Dermis microvascular lymphatic vessel endothelial cell (primary cell): Measurements from ENCODE around the gene ENTPD8. TPM values are rescaled to one million over a fixed set of nuclear protein-coding genes. Genes with fewer than 3 reads are reported as not detected.

Experiments used
- DNase-seq, 2 donors: peaks; one replicate each; pipeline versions ENCODE4 v3.0.0 to v3.0.0-alpha.2; 2010; ENCODE audit warnings: low read depth in 2 of 2
- total RNA-seq: library from RNA; depleted of rRNA; stranded (reverse); fragments of >200 nt; gene quantifications from 2 replicates; pipeline ENCODE4 v1.2.1, GENCODE V29; 2014

Gene ENTPD8
- total RNA-seq, 1 donor from 2014 or later, result 0.26 TPM

DNA sequence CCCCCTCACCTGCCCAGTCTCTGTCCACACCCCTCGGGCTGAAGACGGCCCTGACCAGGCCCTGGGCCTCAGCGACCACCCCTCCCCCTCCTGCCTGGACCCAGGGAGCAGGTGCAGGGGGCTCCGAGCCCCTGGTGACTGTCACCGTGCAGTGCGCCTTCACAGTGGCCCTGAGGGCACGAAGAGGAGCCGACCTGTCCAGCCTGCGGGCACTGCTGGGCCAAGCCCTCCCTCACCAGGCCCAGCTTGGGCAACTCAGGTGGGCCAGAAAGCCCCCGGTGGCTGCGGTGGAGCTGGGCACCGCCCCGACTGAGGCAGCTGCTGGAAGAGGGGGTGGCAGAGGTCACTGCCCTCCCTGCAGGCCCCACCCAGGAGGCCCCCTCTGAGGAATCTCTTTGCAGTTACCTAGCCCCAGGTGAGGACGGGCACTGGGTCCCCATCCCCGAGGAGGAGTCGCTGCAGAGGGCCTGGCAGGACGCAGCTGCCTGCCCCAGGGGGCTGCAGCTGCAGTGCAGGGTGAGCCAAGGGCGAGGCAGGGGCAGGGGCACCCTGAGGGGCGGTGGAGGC, 7.7 kb downstream of the ENTPD8 start:
- no peak for DNase-seq

DNA sequence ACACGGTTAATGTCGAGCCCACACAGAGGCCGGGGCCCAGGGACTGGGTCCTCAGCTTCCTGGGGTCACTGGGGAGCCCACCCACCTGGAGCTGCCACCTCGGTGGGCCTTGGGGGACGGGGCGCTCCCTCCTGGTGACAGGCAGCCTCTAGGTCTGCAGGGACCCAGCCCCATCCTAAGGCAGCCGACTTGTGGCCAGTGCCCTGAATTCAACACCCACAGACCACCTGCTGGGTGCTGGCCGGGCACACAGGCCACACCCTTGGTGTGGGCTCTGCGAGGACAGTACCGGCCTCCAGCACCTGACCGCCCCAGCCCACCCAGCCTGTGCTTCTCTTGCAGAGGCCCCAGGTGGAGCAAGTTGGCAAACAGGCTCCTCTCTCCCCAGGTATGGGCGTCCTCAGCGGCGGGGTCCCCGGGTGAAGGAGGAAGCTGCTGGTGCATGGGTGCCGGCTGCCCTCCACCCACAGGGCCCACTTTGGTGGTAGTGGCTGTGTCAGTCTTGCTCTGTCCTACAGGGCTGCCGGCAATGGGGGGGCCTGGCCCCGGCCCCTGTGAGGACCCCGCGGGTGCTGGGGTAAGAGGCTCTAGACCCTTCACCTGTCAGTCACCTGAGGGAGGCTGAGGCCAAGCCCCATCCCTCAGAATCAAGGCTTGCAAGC, 8.3 kb downstream of the ENTPD8 start:
- DNase-seq, result no peak

GRCh38 chr9:137431416-137431931, 9.7 kb downstream of the ENTPD8 start:
- no peak for DNase-seq

DNA sequence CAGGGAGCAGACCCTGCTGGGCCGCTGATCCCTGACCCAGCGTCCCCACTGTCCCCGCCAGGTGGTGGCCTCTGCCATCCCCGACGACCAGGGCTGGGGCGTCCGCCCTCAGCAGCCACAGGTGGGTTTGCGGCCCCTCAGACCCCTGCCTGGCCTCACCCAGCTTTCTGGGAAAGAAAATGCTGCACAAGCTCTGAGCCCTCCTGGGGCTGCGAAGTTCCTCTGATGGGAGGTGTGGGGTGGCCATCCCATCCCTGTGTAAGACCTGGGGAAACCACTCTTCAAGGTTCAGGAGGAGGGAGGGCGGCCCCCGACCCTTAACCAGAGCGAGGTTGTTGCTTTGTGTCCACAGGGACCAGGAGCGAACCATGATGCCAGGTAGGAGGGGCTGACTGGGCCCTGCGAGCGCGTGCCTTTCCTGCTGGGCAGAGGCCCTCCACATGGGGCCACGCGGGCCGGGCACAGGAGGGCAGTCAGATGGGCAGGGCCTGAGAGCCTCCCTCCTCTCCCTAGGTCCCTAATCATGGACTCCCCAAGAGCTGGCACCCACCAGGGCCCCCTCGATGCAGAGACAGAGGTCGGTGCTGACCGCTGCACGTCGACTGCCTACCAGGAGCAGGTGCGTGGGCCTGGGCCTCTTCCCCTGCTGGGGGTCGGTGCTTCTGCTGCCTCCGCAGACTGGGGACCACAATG, 10.3 kb downstream of the ENTPD8 start:
- no peak for DNase-seq

DNA sequence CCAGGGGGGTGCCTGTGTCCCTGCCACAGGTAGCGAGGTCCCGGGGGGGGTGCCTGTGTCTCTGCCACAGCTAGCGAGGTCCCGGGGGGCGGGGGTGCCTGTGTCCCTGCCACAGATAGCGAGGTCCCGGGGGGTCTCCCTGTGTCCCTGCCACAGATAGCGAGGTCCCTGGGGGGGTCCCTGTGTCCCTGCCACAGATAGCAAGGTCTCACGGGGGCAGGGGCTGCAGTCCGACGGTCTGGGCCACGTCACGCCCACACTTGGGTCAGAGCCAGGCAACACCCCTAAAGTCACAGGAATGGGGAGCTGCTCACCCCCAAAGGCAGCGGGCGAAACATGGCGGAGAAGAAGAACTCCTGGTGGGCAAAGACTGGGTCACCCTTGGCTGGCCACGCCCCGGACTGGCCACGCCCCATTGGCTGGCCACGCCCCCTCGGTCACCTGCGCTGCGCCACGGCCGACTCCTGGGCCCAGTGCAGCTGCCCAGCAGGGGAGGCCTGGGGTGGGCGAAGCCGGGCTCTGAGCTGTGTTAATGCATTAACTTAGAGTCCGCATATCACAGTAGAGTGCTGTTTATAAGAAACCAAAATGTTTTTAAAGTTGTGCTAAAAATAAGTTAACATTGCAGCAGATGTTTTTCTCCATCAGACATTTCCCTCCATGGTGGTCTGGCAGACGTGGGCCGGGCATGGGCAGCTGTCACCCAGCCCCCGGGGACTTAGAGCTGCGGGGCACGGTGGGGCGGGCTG, 11.0 kb downstream of the ENTPD8 start:
- no peak for DNase-seq

DNA sequence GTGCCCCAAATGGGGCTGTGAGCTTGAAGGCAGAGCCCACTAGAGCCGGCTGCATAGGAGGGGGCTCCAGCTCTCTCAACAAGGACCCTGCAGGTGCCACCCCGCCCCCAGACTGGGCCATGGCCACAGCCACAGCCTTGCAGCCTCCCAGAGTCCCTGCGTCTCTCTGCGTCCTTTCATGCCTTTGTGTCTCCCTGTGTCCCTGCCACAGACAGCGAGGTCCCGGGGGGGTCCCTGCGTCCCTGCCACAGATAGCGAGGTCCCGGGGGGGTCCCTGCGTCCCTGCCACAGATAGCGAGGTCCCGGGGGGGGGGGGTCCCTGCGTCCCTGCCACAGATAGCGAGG, 11.6 kb downstream of the ENTPD8 start:
- no peak for DNase-seq

GRCh38 chr9:137428841-137429545, 12.2 kb downstream of the ENTPD8 start:
- no peak for DNase-seq

DNA sequence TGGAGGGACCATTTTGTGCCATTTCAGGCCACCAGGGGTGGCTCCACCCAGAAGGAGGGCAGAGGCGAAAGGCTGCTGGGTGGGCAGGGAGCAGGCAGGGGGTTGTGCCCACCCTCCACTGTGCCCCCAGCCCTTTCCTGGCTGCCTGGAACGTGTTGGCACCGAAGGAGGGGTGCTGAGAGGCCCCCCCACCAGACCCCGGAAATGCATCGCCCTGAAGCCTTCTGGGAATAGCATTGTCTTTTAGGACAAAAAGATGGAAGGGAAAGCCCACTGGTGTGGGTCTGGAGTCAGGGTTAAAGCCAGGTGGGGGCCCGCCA, 12.9 kb downstream of the ENTPD8 start:
- DNase-seq, result no peak

GRCh38 chr9:137427454-137428310, 13.5 kb downstream of the ENTPD8 start:
- DNase-seq, result no peak

DNA sequence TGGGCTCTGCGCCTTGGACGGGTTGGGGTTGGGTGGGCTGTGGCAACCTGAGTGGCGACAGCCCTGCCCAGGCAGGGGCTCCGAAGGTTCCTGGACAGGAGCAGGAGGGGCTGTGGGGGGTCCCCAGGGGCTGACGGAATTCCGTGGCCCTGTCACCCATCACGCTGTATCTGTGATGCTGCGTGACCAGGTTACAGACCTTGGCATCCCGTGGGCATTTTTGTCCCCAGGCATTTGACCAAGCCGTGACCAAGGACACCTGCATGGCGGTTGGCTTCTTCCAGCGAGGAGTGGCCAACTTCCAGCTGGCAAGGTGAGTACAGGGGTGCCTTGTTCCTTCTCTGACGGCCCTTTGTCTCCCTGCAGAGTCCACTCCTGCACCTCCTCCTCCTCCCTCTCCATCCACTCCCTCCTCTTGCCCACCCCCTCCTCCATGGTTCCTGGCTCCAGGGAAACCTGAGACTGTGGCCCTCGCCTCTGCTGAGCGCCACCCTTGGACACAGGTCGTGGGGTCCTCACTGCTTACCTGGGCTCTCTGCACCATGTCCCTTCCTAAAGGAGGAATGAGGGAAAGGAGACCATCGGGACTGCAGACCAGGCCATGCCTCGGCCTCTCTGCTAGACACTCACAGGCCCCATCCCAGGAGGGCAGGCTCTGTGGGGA, 15.0 kb downstream of the ENTPD8 start:
- DNase-seq, result no peak

DNA sequence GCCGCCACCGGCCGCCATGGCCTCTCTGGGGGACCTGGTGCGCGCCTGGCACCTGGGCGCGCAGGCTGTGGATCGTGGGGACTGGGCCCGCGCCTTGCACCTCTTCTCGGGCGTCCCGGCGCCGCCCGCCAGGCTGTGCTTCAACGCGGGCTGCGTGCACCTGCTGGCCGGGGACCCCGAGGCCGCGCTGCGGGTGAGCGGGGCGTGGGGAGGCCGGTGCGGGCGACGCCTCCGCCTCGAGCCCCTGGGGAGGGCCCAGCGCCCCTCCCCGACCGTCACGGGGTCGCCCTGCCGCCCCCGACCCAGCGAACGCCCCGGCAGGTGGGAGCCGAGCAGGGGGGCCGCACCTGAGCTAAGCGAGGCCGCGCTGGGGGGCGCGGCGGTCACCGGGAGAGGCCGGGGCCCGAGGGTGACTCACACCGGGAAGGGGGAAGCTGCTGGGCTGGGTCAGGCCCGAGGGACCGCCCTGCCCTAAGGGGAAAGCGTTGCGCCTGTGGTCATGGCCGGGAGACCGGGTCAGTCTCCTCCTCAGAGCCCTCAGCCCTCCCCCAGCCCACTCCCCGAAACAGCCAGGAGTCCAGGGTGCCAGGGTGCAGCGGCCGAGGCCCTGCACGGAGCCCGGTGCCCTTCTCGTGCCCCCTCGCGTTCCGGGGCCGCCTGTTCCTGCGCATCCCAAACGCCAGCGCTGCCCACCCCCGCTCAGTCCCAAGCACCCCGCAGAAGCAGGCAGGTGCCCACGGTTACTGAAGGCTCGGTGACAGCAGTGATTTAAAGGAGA, 17.5 kb downstream of the ENTPD8 start:
- DNase-seq, result peak in 1 of 2 donors; percentile 29

DNA sequence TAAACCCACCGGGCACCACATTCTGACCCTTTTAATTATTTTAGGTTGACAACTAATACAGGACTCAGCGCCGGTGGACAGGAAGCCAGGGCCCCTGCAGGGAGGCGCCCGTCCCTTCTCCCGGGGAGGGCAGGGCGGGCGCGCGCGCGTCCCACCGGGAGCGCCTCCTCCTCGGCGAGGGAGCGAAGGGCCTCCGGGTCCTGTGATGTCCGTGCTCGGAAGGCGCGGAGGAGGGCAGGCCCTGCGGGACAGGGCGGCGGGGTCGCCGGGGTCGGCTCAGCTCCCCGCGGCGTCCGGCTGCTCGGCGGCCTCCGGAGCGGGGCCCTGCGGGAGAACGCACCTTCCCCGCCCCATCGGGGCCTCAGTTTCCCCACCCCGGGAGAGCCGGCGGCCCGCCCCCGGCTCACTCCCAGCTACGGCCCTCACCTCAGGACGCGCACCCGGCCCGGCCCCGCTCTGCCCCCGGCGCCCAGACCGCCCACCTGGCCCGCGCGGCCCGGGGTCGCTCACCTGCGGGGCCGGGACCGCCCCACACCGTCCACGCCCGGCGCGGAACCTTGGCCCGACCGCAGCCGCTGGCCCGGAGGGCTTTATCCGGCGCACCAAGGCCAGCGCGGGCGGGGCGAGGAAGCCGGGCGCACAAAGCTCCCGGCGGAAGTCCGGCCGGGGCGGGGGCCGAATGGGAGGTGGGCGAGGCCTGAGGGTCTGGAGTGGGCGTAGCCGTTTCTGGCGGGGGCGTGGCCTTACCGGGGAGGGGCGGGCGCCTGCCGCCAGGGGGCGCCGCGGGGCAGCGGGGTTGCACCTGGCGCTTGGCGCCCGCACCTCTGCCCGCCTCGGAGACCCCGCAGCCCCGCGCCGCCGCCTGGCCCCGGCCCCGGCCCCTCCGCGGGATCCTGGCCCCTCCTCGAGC, 18.3 kb downstream of the ENTPD8 start, which contains the start of the genes EXD3 and NOXA1:
EXD3 (minus strand) TSS at position 559 of the 910 bp plus-strand sequence. CDS start 27,805 bp downstream, outside the sequence.
NOXA1 (plus strand) TSS at position 790 of the 910 bp plus-strand sequence. CDS start 137 bp downstream, outside the sequence.
- DNase-seq, result peak; percentile 83 to 92

DNA sequence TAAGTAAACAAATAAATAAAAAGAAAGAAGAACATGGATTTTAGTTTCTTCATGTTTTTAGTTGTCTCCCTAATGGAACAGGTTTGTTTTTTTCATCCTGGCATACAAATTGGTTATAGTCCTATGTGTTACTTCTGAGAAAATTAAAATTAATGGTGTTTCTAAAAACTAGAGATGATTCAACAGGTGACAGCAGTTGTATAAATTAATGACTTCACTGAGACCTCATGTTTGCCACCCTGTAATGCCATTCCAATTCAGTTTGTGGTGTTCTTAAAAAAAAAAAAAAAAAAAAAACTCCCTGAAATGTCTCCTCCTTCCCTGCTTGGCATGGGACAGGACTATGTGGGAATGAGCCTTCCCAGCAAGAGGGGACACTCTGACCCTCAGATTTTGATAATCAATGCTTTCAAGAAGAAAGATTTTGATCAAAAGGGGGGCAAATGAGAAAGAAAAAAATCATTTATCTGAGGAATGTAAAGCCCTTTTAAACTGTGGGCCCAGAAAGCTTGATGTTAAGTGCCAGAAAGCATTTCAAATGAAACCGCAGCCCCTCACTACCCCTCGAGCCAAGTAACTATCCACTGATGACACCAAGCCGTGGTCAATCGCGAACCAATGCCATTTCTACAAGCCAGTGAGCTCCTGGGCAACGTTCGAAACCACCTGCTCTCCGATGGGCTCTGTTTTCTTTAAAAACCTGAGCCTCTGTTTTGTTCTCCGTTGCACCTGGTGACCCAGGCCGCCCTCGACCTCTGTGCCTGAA, 19.1 kb downstream of the ENTPD8 start:
- DNase-seq, result peak in 1 of 2 donors; percentile 24

DNA sequence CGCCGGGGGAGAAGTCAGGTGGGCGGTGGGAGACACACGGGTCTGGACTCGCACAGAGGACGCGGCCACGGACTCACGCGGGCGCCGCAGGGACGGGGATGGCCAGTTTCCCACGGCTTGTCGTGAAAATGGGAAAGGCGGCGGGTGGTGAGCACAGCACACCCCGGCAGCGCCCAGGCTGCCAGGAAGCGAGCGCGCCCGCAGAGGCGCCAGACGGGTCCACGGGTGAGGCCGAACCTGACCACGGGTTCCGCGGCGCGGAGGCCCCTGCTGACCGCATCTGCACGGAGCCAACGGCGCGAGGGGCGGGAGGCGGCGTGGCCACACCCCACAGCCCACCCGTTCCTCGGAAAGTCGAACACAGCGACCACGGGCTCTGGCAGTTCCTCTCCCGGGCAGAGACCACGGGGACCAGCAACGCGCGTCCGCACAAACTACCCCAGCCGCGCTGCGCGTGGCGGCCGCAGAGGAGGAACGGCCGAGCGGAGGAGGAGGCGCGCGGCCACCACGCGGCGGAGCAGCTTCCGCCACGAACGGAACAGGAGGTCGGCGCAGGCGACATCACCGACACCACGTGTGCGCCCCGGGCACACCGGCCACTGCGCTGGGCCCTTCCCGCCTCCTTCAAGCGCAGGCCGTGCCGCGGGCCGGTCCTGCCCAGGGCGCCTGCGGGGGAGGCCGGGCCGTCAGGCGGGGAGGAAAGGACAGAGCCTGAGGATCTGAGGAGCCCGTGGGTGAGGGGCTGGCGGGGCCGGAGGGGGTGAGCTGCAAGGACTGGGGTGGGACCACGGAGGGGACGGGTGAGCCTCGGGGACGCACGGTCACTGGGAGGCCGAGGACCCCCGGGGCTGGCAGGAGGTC, 23.8 kb downstream of the ENTPD8 start:
- peak in 1 of 2 donors; percentile 56 for DNase-seq

GRCh38 chr9:137416563-137417151, 24.5 kb downstream of the ENTPD8 start:
- DNase-seq, result no peak
